ENCODE results near the gene NARS2. TPM values are rescaled to one million over a fixed set of nuclear protein-coding genes. Genes with fewer than 3 reads are reported as not detected.
A peak's percentile ranks its signal among the peaks of the same experiment; 100 is the strongest.

Gene NARS2
- total RNA-seq, 2 donors from 2014 or later, result 10.1 to 24.7 TPM

- intact Hi-C loops (cut with DNase I), result loop anchor here (10.0 kb wide), 1 partner anchor 190 kb away; no protein-coding TSS in a partner anchor
- H3K4me1 ChIP-seq, result peaks cover 16% of the 10 kb centered on the region
- peak in 1 of 4 donors; percentile 25 for DNase-seq
- no peak overlapping the region for H3K4me3 ChIP-seq
- WGBS, 2 donors, result 69 to 71% methylated on average over 7 of the region's 7 CpGs
- H3K36me3 ChIP-seq (replicated peaks in 1 of 2; ENCODE audit: insufficient read depth in 1 of 2, low read depth in 2 of 2), result no peaks in the 10 kb centered on the region
- H3K9me3 ChIP-seq, result no peaks in the 10 kb centered on the region
- ATAC-seq, result no peak
- no peak for TF ChIP-seq POLR2A (IDR thresholded peaks at IDR 0.05)
- TF ChIP-seq, protein P1, sequence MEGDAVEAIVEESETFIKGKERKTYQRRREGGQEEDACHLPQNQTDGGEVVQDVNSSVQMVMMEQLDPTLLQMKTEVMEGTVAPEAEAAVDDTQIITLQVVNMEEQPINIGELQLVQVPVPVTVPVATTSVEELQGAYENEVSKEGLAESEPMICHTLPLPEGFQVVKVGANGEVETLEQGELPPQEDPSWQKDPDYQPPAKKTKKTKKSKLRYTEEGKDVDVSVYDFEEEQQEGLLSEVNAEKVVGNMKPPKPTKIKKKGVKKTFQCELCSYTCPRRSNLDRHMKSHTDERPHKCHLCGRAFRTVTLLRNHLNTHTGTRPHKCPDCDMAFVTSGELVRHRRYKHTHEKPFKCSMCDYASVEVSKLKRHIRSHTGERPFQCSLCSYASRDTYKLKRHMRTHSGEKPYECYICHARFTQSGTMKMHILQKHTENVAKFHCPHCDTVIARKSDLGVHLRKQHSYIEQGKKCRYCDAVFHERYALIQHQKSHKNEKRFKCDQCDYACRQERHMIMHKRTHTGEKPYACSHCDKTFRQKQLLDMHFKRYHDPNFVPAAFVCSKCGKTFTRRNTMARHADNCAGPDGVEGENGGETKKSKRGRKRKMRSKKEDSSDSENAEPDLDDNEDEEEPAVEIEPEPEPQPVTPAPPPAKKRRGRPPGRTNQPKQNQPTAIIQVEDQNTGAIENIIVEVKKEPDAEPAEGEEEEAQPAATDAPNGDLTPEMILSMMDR (IDR thresholded peaks at IDR 0.05), result no peak
- H3K27me3 ChIP-seq, result no peaks in the 10 kb centered on the region
- H3K27ac ChIP-seq, result peak overlapping the region in 1 of 4 donors; percentile 57
These were observed 150.1 kb downstream of the NARS2 start for GRCh38 chr11:78424334-78425270.

DNA sequence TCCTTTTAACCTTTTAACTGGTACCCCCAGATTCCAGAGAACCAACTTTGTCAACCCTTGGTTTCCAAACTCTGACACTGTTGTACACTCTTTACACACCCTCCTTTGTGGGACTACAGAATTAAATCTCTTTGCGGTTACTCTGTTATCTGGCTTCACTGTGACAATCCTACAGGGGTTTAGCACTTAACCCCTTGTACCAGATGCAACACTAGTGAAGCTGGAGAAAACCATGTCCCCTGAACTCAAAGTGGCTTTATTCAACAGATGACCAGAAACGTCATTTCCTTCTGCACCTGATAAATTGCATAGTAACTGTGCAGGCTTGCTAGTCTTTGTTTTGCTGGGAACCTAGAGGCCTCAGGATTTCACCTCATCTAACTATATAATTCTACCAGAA, 151.4 kb downstream of the NARS2 start:
- no peak overlapping the region for H3K27ac ChIP-seq
- no peak overlapping the region for H3K4me3 ChIP-seq
- TF ChIP-seq, protein P1 (IDR thresholded peaks at IDR 0.05), result no peak
- TF ChIP-seq POLR2A (IDR thresholded peaks at IDR 0.05), result no peak
- H3K9me3 ChIP-seq, result no peaks in the 10 kb centered on the region
- H3K27me3 ChIP-seq, result no peaks in the 10 kb centered on the region
- H3K4me1 ChIP-seq, result peaks cover 25% of the 10 kb centered on the region
- WGBS, 2 donors, result 53 to 61% methylated on average over 2 of the region's 2 CpGs
- DNase-seq, result no peak
- intact Hi-C loops (cut with DNase I), result loop anchor here (10.0 kb wide), 1 partner anchor 188 kb away; no protein-coding TSS in a partner anchor
- no peak for ATAC-seq
- no peaks in the 10 kb centered on the region for H3K36me3 ChIP-seq (replicated peaks in 1 of 2; ENCODE audit: insufficient read depth in 1 of 2, low read depth in 2 of 2)

DNA sequence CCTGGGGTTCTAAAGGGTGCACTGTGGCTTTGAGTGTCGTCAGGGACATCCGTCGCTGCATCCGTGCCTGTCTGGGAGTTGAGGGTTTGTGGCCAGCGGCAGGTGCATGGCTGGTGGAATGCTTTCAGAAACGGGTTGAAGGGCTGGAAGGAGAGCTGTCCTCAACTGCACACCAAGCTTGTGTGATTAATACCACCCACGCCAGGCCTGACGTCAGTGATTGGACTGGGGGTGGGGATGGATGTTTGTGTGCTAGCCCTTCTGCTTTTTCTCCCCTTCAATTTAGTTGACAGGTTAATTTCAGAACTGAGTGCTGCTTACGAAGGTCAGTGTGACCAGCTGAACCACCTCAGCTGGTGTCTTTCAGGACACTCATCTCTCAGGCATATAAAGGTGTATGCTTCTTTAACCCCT, 153.9 kb downstream of the NARS2 start:
- ATAC-seq (no peak), DNase-seq (peak in 3 of 4 donors; percentile 29 to 70 (median 38))
- no peaks in the 10 kb centered on the region for H3K9me3 ChIP-seq
- H3K27me3 ChIP-seq, result no peaks in the 10 kb centered on the region
- WGBS, 2 donors, result 35 to 45% methylated on average over 7 to 9 of the region's 9 CpGs
- peaks cover 32% of the 10 kb centered on the region for H3K4me1 ChIP-seq
- intact Hi-C loops (cut with DNase I), result loop anchor here (10.0 kb wide), 1 partner anchor 186 kb away; no protein-coding TSS in a partner anchor
- TF ChIP-seq POLR2A (IDR thresholded peaks at IDR 0.05), result peak in 1 of 3 donors; percentile 22
- TF ChIP-seq, protein P1 (IDR thresholded peaks at IDR 0.05), result no peak
- no peak overlapping the region for H3K4me3 ChIP-seq
- no peak overlapping the region for H3K27ac ChIP-seq
- H3K36me3 ChIP-seq (replicated peaks in 1 of 2; ENCODE audit: insufficient read depth in 1 of 2, low read depth in 2 of 2), result no peaks in the 10 kb centered on the region

- ATAC-seq, result no peak
- Histone ChIP-seq H3K4me1 (peaks cover 32% of the 10 kb centered on the region), H3K36me3 (replicated peaks in 1 of 2; ENCODE audit: insufficient read depth in 1 of 2, low read depth in 2 of 2) (no peaks in the 10 kb centered on the region), H3K4me3 (no peak overlapping the region), H3K27ac (peak overlapping the region in 1 of 4 donors; percentile 4), H3K27me3 (no peaks in the 10 kb centered on the region), H3K9me3 (no peaks in the 10 kb centered on the region)
- WGBS, 2 donors, result 7 to 8% methylated on average over 9 of the region's 9 CpGs
- TF ChIP-seq, protein P1 (IDR thresholded peaks at IDR 0.05), result peak; percentile 45 to 60 (median 54)
- TF ChIP-seq POLR2A (IDR thresholded peaks at IDR 0.05), result no peak
- peak; percentile 58 to 75 (median 58) for DNase-seq
- intact Hi-C loops (cut with DNase I), result loop anchor here (10.0 kb wide), 1 partner anchor 186 kb away; no protein-coding TSS in a partner anchor
These were observed 154.4 kb downstream of the NARS2 start for GRCh38 chr11:78420255-78420764.
